Mesenchymal stem cell (in vitro differentiated cells and primary cell): ENCODE measurements around the gene HLCS.

Experiments
- DNase-seq: peaks from one replicate; pipeline ENCODE4 v3.0.0-alpha.2; 2013
- H2AFZ ChIP-seq: one replicate; pipeline ENCODE4 v1.6.1; 2013; ENCODE audit warnings: low read depth, mild to moderate bottlenecking, control low read depth, inconsistent platforms, low read length, moderate library complexity
- H2AK5ac ChIP-seq: 2 replicates; pipeline ENCODE4 v1.6.1; 2013; ENCODE audit warnings: low read length, moderate library complexity, mild to moderate bottlenecking, inconsistent platforms; ENCODE audit not compliant: severe bottlenecking
- H2BK120ac ChIP-seq: one replicate; pipeline ENCODE4 v1.6.1; 2013; ENCODE audit warnings: low read depth, mild to moderate bottlenecking, inconsistent platforms, low read length, moderate library complexity
- H2BK12ac ChIP-seq, 2 experiments: one replicate each; pipeline ENCODE4 v1.6.1; 2013; ENCODE audit warnings: inconsistent platforms in 2 of 2, low read length in 2 of 2, mild to moderate bottlenecking in 2 of 2, moderate library complexity in 2 of 2, control low read depth in 1 of 2
- H2BK15ac ChIP-seq: one replicate; pipeline ENCODE4 v1.6.1; 2013; ENCODE audit warnings: mild to moderate bottlenecking, low read depth, inconsistent platforms; ENCODE audit not compliant: poor library complexity, severe bottlenecking
- H2BK5ac ChIP-seq: 2 replicates; pipeline ENCODE4 v1.6.1; 2013; ENCODE audit warnings: low read depth, mild to moderate bottlenecking, low read length, control low read depth, inconsistent platforms; ENCODE audit not compliant: poor library complexity, severe bottlenecking
- H3K14ac ChIP-seq, 2 experiments: one replicate each; pipeline ENCODE4 v1.6.1; 2013; ENCODE audit warnings: inconsistent platforms in 2 of 2, low read length in 2 of 2, control low read depth in 1 of 2, mild to moderate bottlenecking in 1 of 2, moderate library complexity in 1 of 2
- H3K18ac ChIP-seq, 2 experiments: one replicate each; pipeline ENCODE4 v1.6.1; 2013; ENCODE audit warnings: inconsistent platforms in 2 of 2, low read length in 2 of 2, control low read depth in 1 of 2, low read depth in 1 of 2, mild to moderate bottlenecking in 1 of 2
- H3K23ac ChIP-seq, 2 experiments: one replicate each; pipeline ENCODE4 v1.6.1; 2013; ENCODE audit warnings: inconsistent platforms in 2 of 2, low read length in 2 of 2, mild to moderate bottlenecking in 2 of 2, moderate library complexity in 2 of 2, control low read depth in 1 of 2
- H3K27ac ChIP-seq: 2 replicates; pipeline ENCODE4 v1.5.1; 2013; ENCODE audit warnings: mild to moderate bottlenecking, moderate library complexity, low read length, control low read depth, inconsistent platforms; ENCODE audit not compliant: poor library complexity, severe bottlenecking
- H3K27me3 ChIP-seq, 2 experiments: 2 replicates each; pipeline versions ENCODE4 v1.6.1 to v1.7.0; 2013; ENCODE audit warnings: low read length in 2 of 2, mild to moderate bottlenecking in 2 of 2, moderate library complexity in 2 of 2, control low read depth in 1 of 2, inconsistent platforms in 1 of 2; ENCODE audit not compliant: control insufficient read depth in 1 of 2, insufficient read depth in 1 of 2
- H3K36me3 ChIP-seq, 2 experiments: 2 replicates each; pipeline versions ENCODE4 v1.6.1 to v1.7.0; 2013; ENCODE audit warnings: low read length in 2 of 2, control low read depth in 1 of 2, inconsistent platforms in 1 of 2, low read depth in 1 of 2, mild to moderate bottlenecking in 1 of 2; ENCODE audit not compliant: insufficient read depth in 2 of 2, control insufficient read depth in 1 of 2
- H3K4ac ChIP-seq, 2 experiments: one replicate each; pipeline ENCODE4 v1.6.1; 2013; ENCODE audit warnings: inconsistent platforms in 2 of 2, low read length in 2 of 2, mild to moderate bottlenecking in 2 of 2, moderate library complexity in 2 of 2, control low read depth in 1 of 2, low read depth in 1 of 2
- H3K4me1 ChIP-seq: 2 replicates; pipeline ENCODE4 v1.6.1; 2013; ENCODE audit warnings: low read depth, low read length, control low read depth; ENCODE audit not compliant: control insufficient read depth, insufficient read depth
- H3K4me2 ChIP-seq: 2 replicates; pipeline ENCODE4 v1.6.1; 2013; ENCODE audit warnings: low read length, mild to moderate bottlenecking, inconsistent platforms; ENCODE audit not compliant: poor library complexity, severe bottlenecking
- H3K4me3 ChIP-seq, 2 experiments: 2 replicates each; pipeline versions ENCODE4 v1.5.1 to v1.7.0; 2013; ENCODE audit warnings: low read length in 2 of 2, mild to moderate bottlenecking in 2 of 2, control low read depth in 1 of 2, low read depth in 1 of 2; ENCODE audit not compliant: insufficient read depth in 1 of 2
- H3K79me1 ChIP-seq: replicated peaks from 2 replicates; pipeline ENCODE4 v1.6.1; 2013; ENCODE audit warnings: mild to moderate bottlenecking, control low read depth, low read length, inconsistent platforms; ENCODE audit not compliant: poor library complexity, severe bottlenecking
- H3K9ac ChIP-seq: 2 replicates; pipeline ENCODE4 v1.7.0; 2013; ENCODE audit warnings: mild to moderate bottlenecking, low read length, moderate library complexity
- H3K9me3 ChIP-seq: 2 replicates; pipeline ENCODE4 v1.7.0; 2013; ENCODE audit warnings: mild to moderate bottlenecking, low read length; ENCODE audit not compliant: control insufficient read depth
- H4K8ac ChIP-seq: one replicate; pipeline ENCODE4 v1.6.1; 2013; ENCODE audit warnings: inconsistent platforms, mild to moderate bottlenecking, low read length, moderate library complexity
- H4K91ac ChIP-seq: one replicate; pipeline ENCODE4 v1.6.1; 2013; ENCODE audit warnings: mild to moderate bottlenecking, low read length, inconsistent platforms
- WGBS: methylation state at CpG from one replicate; pipeline ENCODE4 v1.1.7; 2013; ENCODE audit warnings: mixed read lengths; 5-methylcytosine and 5-hydroxymethylcytosine counted together

Gene HLCS

GRCh38 chr21:36965720-36966065 is 776 bp downstream of the HLCS start:
- no peak overlapping the region for H2BK15ac ChIP-seq
- WGBS, result 71% methylated on average over 10 of the region's 10 CpGs
- no peak overlapping the region for H2BK120ac ChIP-seq
- peak overlapping the region; percentile 89 for H3K4me2 ChIP-seq
- H3K36me3 ChIP-seq, result peaks cover 1 to 7% of the 10 kb centered on the region in 2 experiments
- peak overlapping the region; percentile 91 for H3K9ac ChIP-seq
- H3K4me1 ChIP-seq, result peaks cover 5% of the 10 kb centered on the region
- peak overlapping the region; percentile 91 for H4K91ac ChIP-seq
- DNase-seq, result peak; percentile 23
- H3K14ac ChIP-seq, result no peak overlapping the region
- H3K4me3 ChIP-seq, result peak overlapping the region; percentile 77 to 83
- H2BK5ac ChIP-seq, result no peak overlapping the region
- peak overlapping the region; percentile 95 to 96 for H3K18ac ChIP-seq
- H3K4ac ChIP-seq, result peak overlapping the region in 1 of 2 experiments; percentile 78
- peak overlapping the region; percentile 92 for H4K8ac ChIP-seq
- no peaks in the 10 kb centered on the region for H3K9me3 ChIP-seq
- H3K27ac ChIP-seq, result no peak overlapping the region
- peak overlapping the region; percentile 60 for H2AFZ ChIP-seq
- peaks cover 16% of the 10 kb centered on the region for H3K79me1 ChIP-seq
- H3K23ac ChIP-seq, result no peak overlapping the region
- no peak overlapping the region for H2AK5ac ChIP-seq
- peak overlapping the region in 1 of 2 experiments; percentile 6 for H2BK12ac ChIP-seq
- no peaks in the 10 kb centered on the region for H3K27me3 ChIP-seq

GRCh38 chr21:36964827-36965719 is 1.4 kb downstream of the HLCS start:
- 86% methylated on average over 7 of the region's 8 CpGs for WGBS
- peaks cover 5% of the 10 kb centered on the region for H3K4me1 ChIP-seq

GRCh38 chr21:36964398-36964797 is 2.1 kb downstream of the HLCS start:
- Histone ChIP-seq H3K27me3 (no peaks in the 10 kb centered on the region), H3K4me2 (no peak overlapping the region), H3K18ac (no peak overlapping the region), H2BK120ac (no peak overlapping the region), H4K8ac (no peak overlapping the region), H2BK15ac (no peak overlapping the region), H3K14ac (no peak overlapping the region), H3K4me3 (no peak overlapping the region), H3K23ac (no peak overlapping the region), H3K4ac (no peak overlapping the region), H2AFZ (no peak overlapping the region), H2AK5ac (no peak overlapping the region), H3K9ac (no peak overlapping the region), H3K36me3 (peaks cover 11 to 19% of the 10 kb centered on the region in 2 experiments), H2BK12ac (no peak overlapping the region), H3K9me3 (no peaks in the 10 kb centered on the region), H3K4me1 (peaks cover 5% of the 10 kb centered on the region), H2BK5ac (no peak overlapping the region), H3K27ac (no peak overlapping the region), H3K79me1 (peaks cover 17% of the 10 kb centered on the region), H4K91ac (no peak overlapping the region)
- WGBS, result 93% methylated on average over 4 of the region's 4 CpGs
- no peak for DNase-seq

More at GRCh38 chr21:36964827-36965719, 1.4 kb downstream of the HLCS start:
- no peak overlapping the region for H2AK5ac ChIP-seq
- H4K8ac ChIP-seq, result no peak overlapping the region
- DNase-seq, result no peak
- peak overlapping the region; percentile 91 for H3K9ac ChIP-seq
- no peak overlapping the region for H2BK5ac ChIP-seq
- no peak overlapping the region for H3K18ac ChIP-seq
- H3K79me1 ChIP-seq, result peaks cover 16% of the 10 kb centered on the region
- no peaks in the 10 kb centered on the region for H3K27me3 ChIP-seq
- peaks cover 4 to 13% of the 10 kb centered on the region in 2 experiments for H3K36me3 ChIP-seq
- H3K4me3 ChIP-seq, result peak overlapping the region in 1 of 2 experiments; percentile 83
- H2BK120ac ChIP-seq, result no peak overlapping the region
- no peak overlapping the region for H2AFZ ChIP-seq
- no peak overlapping the region for H3K27ac ChIP-seq
- no peak overlapping the region for H3K4me2 ChIP-seq
- H3K9me3 ChIP-seq, result no peaks in the 10 kb centered on the region
- H3K4ac ChIP-seq, result no peak overlapping the region
- H2BK12ac ChIP-seq, result no peak overlapping the region
- H3K23ac ChIP-seq, result no peak overlapping the region
- no peak overlapping the region for H4K91ac ChIP-seq
- H2BK15ac ChIP-seq, result no peak overlapping the region
- H3K14ac ChIP-seq, result no peak overlapping the region

GRCh38 chr21:36962098-36962780 is 4.2 kb downstream of the HLCS start:
- H2AK5ac ChIP-seq, result no peak overlapping the region
- H3K4ac ChIP-seq, result no peak overlapping the region
- H2BK12ac ChIP-seq, result no peak overlapping the region
- H3K4me3 ChIP-seq, result no peak overlapping the region
- 93% methylated on average over 10 of the region's 11 CpGs for WGBS
- no peak overlapping the region for H2BK15ac ChIP-seq
- no peak overlapping the region for H3K27ac ChIP-seq
- H3K9ac ChIP-seq, result no peak overlapping the region
- H3K36me3 ChIP-seq, result peaks cover 18 to 21% of the 10 kb centered on the region in 2 experiments
- no peaks in the 10 kb centered on the region for H3K9me3 ChIP-seq
- H3K4me2 ChIP-seq, result no peak overlapping the region
- no peak overlapping the region for H2BK5ac ChIP-seq
- no peak for DNase-seq
- no peak overlapping the region for H3K18ac ChIP-seq
- peaks cover 20% of the 10 kb centered on the region for H3K79me1 ChIP-seq
- no peaks in the 10 kb centered on the region for H3K27me3 ChIP-seq
- no peak overlapping the region for H2BK120ac ChIP-seq
- H4K91ac ChIP-seq, result no peak overlapping the region
- H3K14ac ChIP-seq, result no peak overlapping the region
- no peak overlapping the region for H4K8ac ChIP-seq
- H3K4me1 ChIP-seq, result peaks cover 7% of the 10 kb centered on the region
- no peak overlapping the region for H2AFZ ChIP-seq
- H3K23ac ChIP-seq, result no peak overlapping the region
